ENCODE measurements around the gene ASTN2.

Gene ASTN2

GRCh38 chr9:116414374-116414773, 1000.5 kb downstream of the ASTN2 start:
- TF ChIP-seq CTCF (IDR thresholded peaks at IDR 0.05; ENCODE audit: extremely low read depth, insufficient read depth, missing control alignments) = no peak
- DNase-seq (ENCODE audit: low spot score) = no peak
- in situ Hi-C loops (cut with MboI; ENCODE audit: low pct_unique_long_range_greater_than_20kb, low sequenced_read_pairs, unreplicated experiment) = no loop called here

- DNase-seq (ENCODE audit: low spot score) = no peak
- in situ Hi-C loops (cut with MboI; ENCODE audit: low pct_unique_long_range_greater_than_20kb, low sequenced_read_pairs, unreplicated experiment) = no loop called here
- TF ChIP-seq CTCF (IDR thresholded peaks at IDR 0.05; ENCODE audit: extremely low read depth, insufficient read depth, missing control alignments) = no peak
Observed at GRCh38 chr9:116411506-116411905, 1003.4 kb downstream of the ASTN2 start.

GRCh38 chr9:116409638-116410037, 1005.2 kb downstream of the ASTN2 start:
- in situ Hi-C loops (cut with MboI; ENCODE audit: low pct_unique_long_range_greater_than_20kb, low sequenced_read_pairs, unreplicated experiment) = no loop called here
- no peak for DNase-seq (ENCODE audit: low spot score)
- no peak for TF ChIP-seq CTCF (IDR thresholded peaks at IDR 0.05; ENCODE audit: extremely low read depth, insufficient read depth, missing control alignments)

- TF ChIP-seq CTCF (IDR thresholded peaks at IDR 0.05; ENCODE audit: extremely low read depth, insufficient read depth, missing control alignments) = no peak
- in situ Hi-C loops (cut with MboI; ENCODE audit: low pct_unique_long_range_greater_than_20kb, low sequenced_read_pairs, unreplicated experiment) = no loop called here
- no peak for DNase-seq (ENCODE audit: low spot score)
Observed at GRCh38 chr9:116409129-116409528, 1005.7 kb downstream of the ASTN2 start.

GRCh38 chr9:116406469-116406868, 1008.4 kb downstream of the ASTN2 start:
- no peak for DNase-seq (ENCODE audit: low spot score)
- in situ Hi-C loops (cut with MboI; ENCODE audit: low pct_unique_long_range_greater_than_20kb, low sequenced_read_pairs, unreplicated experiment) = no loop called here
- TF ChIP-seq CTCF (IDR thresholded peaks at IDR 0.05; ENCODE audit: extremely low read depth, insufficient read depth, missing control alignments) = no peak

- in situ Hi-C loops (cut with MboI; ENCODE audit: low pct_unique_long_range_greater_than_20kb, low sequenced_read_pairs, unreplicated experiment) = no loop called here
- no peak for TF ChIP-seq CTCF (IDR thresholded peaks at IDR 0.05; ENCODE audit: extremely low read depth, insufficient read depth, missing control alignments)
- no peak for DNase-seq (ENCODE audit: low spot score)
Observed at GRCh38 chr9:116405321-116405720, 1009.5 kb downstream of the ASTN2 start.

- TF ChIP-seq CTCF (IDR thresholded peaks at IDR 0.05; ENCODE audit: extremely low read depth, insufficient read depth, missing control alignments) = no peak
- in situ Hi-C loops (cut with MboI; ENCODE audit: low pct_unique_long_range_greater_than_20kb, low sequenced_read_pairs, unreplicated experiment) = no loop called here
- DNase-seq (ENCODE audit: low spot score) = no peak
Observed at GRCh38 chr9:116404228-116404627, 1010.6 kb downstream of the ASTN2 start.

All from GM13977 (cell line).